Cardiac muscle cell (in vitro differentiated cells and primary cell): ENCODE results near the gene LYSMD2. TPM values are rescaled to one million over a fixed set of nuclear protein-coding genes. Genes with fewer than 3 reads are reported as not detected.
A peak's percentile ranks its signal among the peaks of the same experiment; 100 is the strongest.

Source experiments
- DNase-seq, 2 donors: peaks; one replicate each; pipeline versions ENCODE4 v3.0.0 to v3.0.0-alpha.2; 2010 to 2017; ENCODE audit warnings: low read depth in 1 of 2, low spot score in 1 of 2
- H3K27ac ChIP-seq: fragments of 200-600 bp; sonication (generic); 2 replicates; pipeline ENCODE4 v1.5.1; 2016
- H3K27me3 ChIP-seq: fragments of 200-600 bp; sonication (generic); 2 replicates; pipeline ENCODE4 v1.6.0; 2016; ENCODE audit warnings: control low read depth
- H3K36me3 ChIP-seq: fragments of 200-600 bp; sonication (generic); 2 replicates; pipeline ENCODE4 v1.5.1; 2016; ENCODE audit warnings: control low read depth
- H3K4me1 ChIP-seq: fragments of 200-600 bp; sonication (generic); 2 replicates; pipeline ENCODE4 v1.8.1; 2017; ENCODE audit warnings: low read depth, mild to moderate bottlenecking, mixed run types
- H3K4me3 ChIP-seq: fragments of 200-600 bp; sonication (generic); 2 replicates; pipeline ENCODE4 v1.5.1; 2016; ENCODE audit warnings: mild to moderate bottlenecking
- H3K9me3 ChIP-seq: fragments of 200-600 bp; sonication (generic); 2 replicates; pipeline ENCODE4 v1.5.1; 2017; ENCODE audit warnings: low read depth, mild to moderate bottlenecking, control low read depth
- polyA plus RNA-seq: library from polyadenylated mRNA; unstranded; fragments of >200 nt; fragmentation: Nextera tagmentation; extraction: Ambion mirVana; gene quantifications from 2 replicates; pipeline ENCODE4 v1.2.1, GENCODE V29; 2016
- total RNA-seq: library from RNA; depleted of rRNA; stranded (reverse); fragments of >200 nt; gene quantifications from 2 replicates; pipeline ENCODE4 v1.2.3, GENCODE V29; 2016
- TF ChIP-seq, protein P1 (sequence below): IDR thresholded peaks from 2 replicates; pipeline ENCODE4 v1.5.1; 2012; ENCODE audit warnings: low read depth, mild to moderate bottlenecking, low read length

The LYSMD2 gene
- total and polyA plus RNA-seq, 2 experiments from 2014 or later = 1.7 to 1.9 TPM

DNA sequence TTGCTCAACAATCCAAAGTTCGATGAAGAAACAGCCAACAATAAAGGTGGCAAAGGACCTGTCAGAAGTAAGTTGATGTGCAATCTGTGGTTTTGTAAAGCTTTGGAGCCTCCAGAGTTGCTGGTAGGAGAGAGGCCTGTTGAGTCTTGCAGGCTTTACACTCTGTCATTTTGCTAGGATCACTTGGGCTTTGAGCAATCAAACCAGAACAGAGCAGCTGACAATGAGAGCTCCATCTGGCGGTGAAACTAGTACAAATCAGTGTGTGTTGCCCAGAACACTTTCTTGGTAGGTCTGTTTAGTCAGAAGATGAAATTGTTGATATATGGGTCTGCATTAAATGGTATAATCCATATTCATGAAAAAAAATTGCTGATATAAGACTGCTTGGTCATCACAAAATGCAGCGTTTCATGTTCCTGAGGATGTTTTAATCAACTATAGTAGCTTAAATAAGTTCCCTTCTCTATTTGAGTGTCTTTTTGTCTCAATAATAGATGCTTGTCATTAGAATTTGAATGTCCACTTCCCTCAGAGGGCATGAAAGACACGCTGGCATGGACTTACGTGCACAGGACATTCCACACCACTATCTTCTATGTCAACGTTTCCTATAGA, 39.6 kb upstream of the LYSMD2 start:
- no peaks in the 10 kb centered on the region for H3K36me3 ChIP-seq
- TF ChIP-seq, protein P1, sequence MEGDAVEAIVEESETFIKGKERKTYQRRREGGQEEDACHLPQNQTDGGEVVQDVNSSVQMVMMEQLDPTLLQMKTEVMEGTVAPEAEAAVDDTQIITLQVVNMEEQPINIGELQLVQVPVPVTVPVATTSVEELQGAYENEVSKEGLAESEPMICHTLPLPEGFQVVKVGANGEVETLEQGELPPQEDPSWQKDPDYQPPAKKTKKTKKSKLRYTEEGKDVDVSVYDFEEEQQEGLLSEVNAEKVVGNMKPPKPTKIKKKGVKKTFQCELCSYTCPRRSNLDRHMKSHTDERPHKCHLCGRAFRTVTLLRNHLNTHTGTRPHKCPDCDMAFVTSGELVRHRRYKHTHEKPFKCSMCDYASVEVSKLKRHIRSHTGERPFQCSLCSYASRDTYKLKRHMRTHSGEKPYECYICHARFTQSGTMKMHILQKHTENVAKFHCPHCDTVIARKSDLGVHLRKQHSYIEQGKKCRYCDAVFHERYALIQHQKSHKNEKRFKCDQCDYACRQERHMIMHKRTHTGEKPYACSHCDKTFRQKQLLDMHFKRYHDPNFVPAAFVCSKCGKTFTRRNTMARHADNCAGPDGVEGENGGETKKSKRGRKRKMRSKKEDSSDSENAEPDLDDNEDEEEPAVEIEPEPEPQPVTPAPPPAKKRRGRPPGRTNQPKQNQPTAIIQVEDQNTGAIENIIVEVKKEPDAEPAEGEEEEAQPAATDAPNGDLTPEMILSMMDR = peak; percentile 75
- H3K27ac ChIP-seq = no peak overlapping the region
- no peak overlapping the region for H3K4me3 ChIP-seq
- DNase-seq = peak; percentile 82 to 86
- H3K4me1 ChIP-seq = no peaks in the 10 kb centered on the region
- no peaks in the 10 kb centered on the region for H3K27me3 ChIP-seq
- H3K9me3 ChIP-seq = no peaks in the 10 kb centered on the region

DNA sequence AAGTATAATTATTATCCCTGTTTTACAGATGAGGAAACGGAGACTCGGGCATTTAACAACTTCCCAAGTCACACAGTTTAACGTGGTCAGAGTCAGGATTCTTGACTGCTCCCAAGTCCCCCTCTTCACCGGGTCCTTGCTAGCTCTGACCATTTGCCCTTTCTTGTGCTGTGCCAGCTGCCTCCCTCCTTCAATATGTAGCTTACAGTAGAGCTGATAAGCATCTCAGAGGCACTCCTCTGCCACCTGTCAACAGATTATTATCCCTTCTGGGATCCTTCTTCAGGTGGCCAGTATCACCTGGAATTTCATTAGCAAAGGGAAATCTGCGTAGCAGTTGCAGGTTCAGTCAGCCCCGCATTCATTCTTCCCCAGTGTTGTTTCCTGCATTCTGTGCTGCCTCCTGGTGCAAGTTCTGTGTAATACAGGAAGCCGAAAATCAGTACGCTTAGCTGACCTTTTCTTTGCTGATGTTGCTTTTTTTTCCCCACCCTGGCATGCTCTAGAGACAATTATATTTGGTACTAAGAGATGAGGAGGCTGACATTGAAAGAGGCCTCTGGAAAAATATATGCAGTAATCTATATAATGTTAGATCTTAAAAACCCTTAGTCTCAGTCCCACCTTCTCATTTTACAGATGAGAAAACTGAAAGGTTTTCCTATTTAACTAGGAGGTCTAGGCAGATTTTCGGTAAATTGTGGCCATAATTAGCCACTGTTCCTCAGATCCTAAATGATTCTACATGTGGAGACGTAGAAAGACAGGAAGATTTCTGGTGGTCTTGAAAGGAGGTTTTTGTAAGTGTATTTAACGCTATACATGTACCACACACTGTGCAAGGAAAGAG, 38.7 kb upstream of the LYSMD2 start:
- H3K4me1 ChIP-seq = no peaks in the 10 kb centered on the region
- no peaks in the 10 kb centered on the region for H3K9me3 ChIP-seq
- TF ChIP-seq, protein P1 = peak; percentile 78
- DNase-seq = peak; percentile 60 to 66
- no peaks in the 10 kb centered on the region for H3K27me3 ChIP-seq
- no peak overlapping the region for H3K27ac ChIP-seq
- no peaks in the 10 kb centered on the region for H3K36me3 ChIP-seq
- H3K4me3 ChIP-seq = no peak overlapping the region

DNA sequence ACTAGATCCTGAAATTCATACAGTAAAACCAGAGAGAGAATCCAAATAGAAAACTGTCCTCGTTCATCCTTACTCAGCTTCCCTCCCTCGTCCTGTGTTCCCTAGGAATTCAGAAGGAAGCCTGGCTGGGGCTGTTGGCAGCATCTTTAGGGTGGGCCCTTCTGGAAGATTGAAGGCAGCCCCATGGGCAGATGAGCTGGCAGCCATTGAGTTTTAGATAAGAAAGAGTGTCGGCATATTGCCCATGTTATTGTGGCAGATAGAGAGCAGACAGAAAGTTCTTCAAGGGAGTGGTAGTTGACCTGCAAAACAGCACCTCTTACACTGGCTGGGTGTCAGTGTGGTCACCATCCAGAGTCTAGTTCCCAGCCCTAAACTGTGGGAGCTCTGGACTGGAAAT, 37.5 kb upstream of the LYSMD2 start:
- no peak overlapping the region for H3K27ac ChIP-seq
- no peaks in the 10 kb centered on the region for H3K27me3 ChIP-seq
- H3K4me1 ChIP-seq = no peaks in the 10 kb centered on the region
- no peak for DNase-seq
- TF ChIP-seq, protein P1 = no peak
- no peak overlapping the region for H3K4me3 ChIP-seq
- H3K36me3 ChIP-seq = no peaks in the 10 kb centered on the region
- H3K9me3 ChIP-seq = no peaks in the 10 kb centered on the region

DNA sequence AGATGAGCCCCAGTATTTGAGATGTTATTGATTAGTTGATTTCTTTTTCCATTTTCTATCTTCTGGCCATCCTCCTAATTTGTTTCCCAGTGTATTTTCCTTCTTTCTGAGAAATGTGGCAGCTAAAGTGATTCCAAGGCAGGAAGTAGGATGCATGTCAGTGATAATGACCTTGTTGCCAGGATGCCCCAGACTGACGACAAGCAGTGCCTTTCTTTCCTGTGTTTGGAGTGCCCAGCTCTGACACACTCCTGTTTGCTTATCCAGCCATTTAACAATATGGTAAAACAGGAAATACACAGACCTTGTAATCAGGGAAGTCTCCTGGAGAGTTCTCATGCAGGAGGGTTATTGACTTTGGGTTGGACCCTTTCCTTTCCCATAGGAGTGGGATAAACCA, 34.3 kb upstream of the LYSMD2 start:
- H3K4me3 ChIP-seq = no peak overlapping the region
- DNase-seq = no peak
- H3K27me3 ChIP-seq = no peaks in the 10 kb centered on the region
- no peaks in the 10 kb centered on the region for H3K36me3 ChIP-seq
- no peaks in the 10 kb centered on the region for H3K4me1 ChIP-seq
- H3K27ac ChIP-seq = no peak overlapping the region
- no peaks in the 10 kb centered on the region for H3K9me3 ChIP-seq
- TF ChIP-seq, protein P1 = no peak

DNA sequence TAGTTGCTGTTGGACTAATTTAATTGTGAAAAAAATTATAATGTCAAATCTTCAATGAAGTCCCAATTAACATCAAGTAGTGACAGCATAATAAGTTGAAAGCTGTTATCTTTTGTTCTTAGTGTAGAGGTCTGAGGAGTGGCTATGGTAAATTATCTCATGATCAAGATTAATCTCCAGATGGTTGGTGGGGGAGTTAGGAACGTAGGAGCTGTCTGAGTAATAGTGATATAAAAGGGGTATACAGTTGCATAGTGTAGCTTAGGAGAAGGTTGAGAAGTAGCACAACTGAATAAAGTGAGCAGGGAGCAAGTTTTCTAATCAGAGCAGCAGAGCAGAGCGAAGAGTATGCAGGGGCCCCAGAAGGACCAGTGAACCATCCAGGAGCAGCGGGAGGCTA, 33.4 kb upstream of the LYSMD2 start:
- TF ChIP-seq, protein P1 = no peak
- Histone ChIP-seq H3K4me3 (no peak overlapping the region), H3K36me3 (no peaks in the 10 kb centered on the region), H3K27me3 (no peaks in the 10 kb centered on the region), H3K4me1 (no peaks in the 10 kb centered on the region), H3K27ac (no peak overlapping the region), H3K9me3 (no peaks in the 10 kb centered on the region)
- DNase-seq = no peak
